ENCODE measurements around the gene GTPBP10.
"Not testable (repeated sequence)": the region's sequence is repeated elsewhere in the genome, so short reads cannot be mapped to it uniquely, and the experiment has no call there.

GTPBP10 gene

GRCh38 chr7:90334193-90334843 is 12.2 kb upstream of the GTPBP10 start:
- no peak for DNase-seq (ENCODE audit: low read depth)
- TF ChIP-seq, protein P1, sequence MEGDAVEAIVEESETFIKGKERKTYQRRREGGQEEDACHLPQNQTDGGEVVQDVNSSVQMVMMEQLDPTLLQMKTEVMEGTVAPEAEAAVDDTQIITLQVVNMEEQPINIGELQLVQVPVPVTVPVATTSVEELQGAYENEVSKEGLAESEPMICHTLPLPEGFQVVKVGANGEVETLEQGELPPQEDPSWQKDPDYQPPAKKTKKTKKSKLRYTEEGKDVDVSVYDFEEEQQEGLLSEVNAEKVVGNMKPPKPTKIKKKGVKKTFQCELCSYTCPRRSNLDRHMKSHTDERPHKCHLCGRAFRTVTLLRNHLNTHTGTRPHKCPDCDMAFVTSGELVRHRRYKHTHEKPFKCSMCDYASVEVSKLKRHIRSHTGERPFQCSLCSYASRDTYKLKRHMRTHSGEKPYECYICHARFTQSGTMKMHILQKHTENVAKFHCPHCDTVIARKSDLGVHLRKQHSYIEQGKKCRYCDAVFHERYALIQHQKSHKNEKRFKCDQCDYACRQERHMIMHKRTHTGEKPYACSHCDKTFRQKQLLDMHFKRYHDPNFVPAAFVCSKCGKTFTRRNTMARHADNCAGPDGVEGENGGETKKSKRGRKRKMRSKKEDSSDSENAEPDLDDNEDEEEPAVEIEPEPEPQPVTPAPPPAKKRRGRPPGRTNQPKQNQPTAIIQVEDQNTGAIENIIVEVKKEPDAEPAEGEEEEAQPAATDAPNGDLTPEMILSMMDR (IDR thresholded peaks at IDR 0.05; ENCODE audit: insufficient read depth, low read depth, low read length, missing control alignments) = no peak
- H3K4me3 ChIP-seq (ENCODE audit: low read length) = no peak overlapping the region

DNA sequence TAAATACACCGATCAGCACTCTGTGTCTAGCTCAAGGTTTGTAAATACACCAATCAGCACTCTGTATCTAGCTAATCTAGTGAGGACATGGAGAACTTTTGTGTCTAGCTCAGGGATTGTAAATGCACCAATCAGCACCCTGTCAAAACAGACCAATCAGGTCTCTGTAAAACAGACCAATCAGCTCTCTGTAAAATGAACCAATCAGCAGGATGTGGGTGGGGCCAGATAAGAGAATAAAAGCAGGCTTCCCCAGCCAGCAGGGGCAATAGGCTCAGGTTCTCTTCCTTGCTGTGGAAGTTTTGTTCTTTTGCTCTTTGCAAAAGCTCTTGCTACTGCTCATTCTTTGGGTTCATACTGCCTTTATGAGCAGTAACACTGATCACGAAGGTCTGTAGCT is 11.6 kb upstream of the GTPBP10 start:
- DNase-seq (ENCODE audit: low read depth); H3K4me3 ChIP-seq (ENCODE audit: low read length): not testable (repeated sequence)

DNA sequence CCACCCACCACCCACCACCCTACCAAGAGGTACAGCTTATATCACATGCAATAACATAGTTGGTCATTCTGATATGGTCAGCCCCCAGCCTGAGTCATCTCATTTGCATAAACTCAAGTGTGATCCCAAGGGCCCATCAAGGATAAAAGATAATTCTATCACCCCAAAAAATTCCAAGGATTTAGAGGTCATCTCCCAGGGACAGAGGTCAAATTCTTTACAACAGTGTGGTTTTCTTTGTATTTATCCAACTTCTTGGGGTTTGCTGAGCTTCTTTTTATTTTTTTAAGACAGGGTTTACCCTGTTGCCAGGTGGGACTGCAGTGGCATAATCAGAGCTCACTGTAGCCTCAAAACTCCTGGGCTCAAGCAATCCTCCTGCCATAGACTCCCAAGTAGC is 9.4 kb upstream of the GTPBP10 start:
- DNase-seq (ENCODE audit: low read depth) = no peak
- TF ChIP-seq, protein P1 (IDR thresholded peaks at IDR 0.05; ENCODE audit: insufficient read depth, low read depth, low read length, missing control alignments) = no peak
- no peak overlapping the region for H3K4me3 ChIP-seq (ENCODE audit: low read length)

GRCh38 chr7:90345016-90345415 is 1.5 kb upstream of the GTPBP10 start:
- TF ChIP-seq, protein P1 (IDR thresholded peaks at IDR 0.05; ENCODE audit: insufficient read depth, low read depth, low read length, missing control alignments) = no peak
- DNase-seq (ENCODE audit: low read depth) = no peak
- H3K4me3 ChIP-seq (ENCODE audit: low read length) = no peak overlapping the region

GRCh38 chr7:90345595-90346335 is 751 bp upstream of the GTPBP10 start:
- TF ChIP-seq, protein P1 (IDR thresholded peaks at IDR 0.05; ENCODE audit: insufficient read depth, low read depth, low read length, missing control alignments) = no peak
- peak overlapping the region; percentile 92 for H3K4me3 ChIP-seq (ENCODE audit: low read length)
- peak; percentile 46 for DNase-seq (ENCODE audit: low read depth)

DNA sequence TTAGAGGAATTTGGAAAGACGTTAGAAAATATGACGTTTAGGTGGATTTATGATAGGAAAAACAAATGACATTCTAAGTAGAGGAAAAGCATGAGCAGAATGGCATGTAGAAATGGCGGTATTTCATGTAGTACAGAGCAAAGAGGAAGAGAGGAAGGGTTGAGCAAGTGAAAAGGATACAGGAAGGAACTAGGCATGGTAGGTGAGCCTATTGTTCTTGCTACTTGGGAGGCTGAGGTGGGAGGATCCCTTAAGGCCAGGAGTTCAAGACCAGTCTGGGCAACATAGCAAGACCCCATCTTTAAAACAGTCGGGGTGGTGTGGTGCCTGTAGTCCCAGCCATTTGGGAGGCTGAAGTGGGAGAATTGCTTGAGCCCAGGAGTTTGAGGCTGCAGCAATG is 1.2 kb downstream of the GTPBP10 start:
- TF ChIP-seq, protein P1 (IDR thresholded peaks at IDR 0.05; ENCODE audit: insufficient read depth, low read depth, low read length, missing control alignments) = no peak
- no peak for DNase-seq (ENCODE audit: low read depth)
- H3K4me3 ChIP-seq (ENCODE audit: low read length) = peak overlapping the region; percentile 92

- TF ChIP-seq, protein P1 (IDR thresholded peaks at IDR 0.05; ENCODE audit: insufficient read depth, low read depth, low read length, missing control alignments) = no peak
- DNase-seq (ENCODE audit: low read depth) = no peak
- H3K4me3 ChIP-seq (ENCODE audit: low read length) = no peak overlapping the region
These were observed 2.8 kb downstream of the GTPBP10 start for GRCh38 chr7:90349305-90349704.

- DNase-seq (ENCODE audit: low read depth); H3K4me3 ChIP-seq (ENCODE audit: low read length): not testable (repeated sequence)
These were observed 3.5 kb downstream of the GTPBP10 start for GRCh38 chr7:90350032-90350431.

Data from epithelial cell of esophagus (primary cell).